GM21360 (cell line): ENCODE data around the gene NEUROD6.

Experiments used
- ATAC-seq: cut with Tn5 transposase; IDR thresholded peaks from one replicate; pipeline ENCODE4 v1.9.1; 2021; ENCODE audit warnings: mild to moderate bottlenecking, moderate library complexity; ENCODE audit not compliant: unreplicated experiment

Gene NEUROD6

DNA sequence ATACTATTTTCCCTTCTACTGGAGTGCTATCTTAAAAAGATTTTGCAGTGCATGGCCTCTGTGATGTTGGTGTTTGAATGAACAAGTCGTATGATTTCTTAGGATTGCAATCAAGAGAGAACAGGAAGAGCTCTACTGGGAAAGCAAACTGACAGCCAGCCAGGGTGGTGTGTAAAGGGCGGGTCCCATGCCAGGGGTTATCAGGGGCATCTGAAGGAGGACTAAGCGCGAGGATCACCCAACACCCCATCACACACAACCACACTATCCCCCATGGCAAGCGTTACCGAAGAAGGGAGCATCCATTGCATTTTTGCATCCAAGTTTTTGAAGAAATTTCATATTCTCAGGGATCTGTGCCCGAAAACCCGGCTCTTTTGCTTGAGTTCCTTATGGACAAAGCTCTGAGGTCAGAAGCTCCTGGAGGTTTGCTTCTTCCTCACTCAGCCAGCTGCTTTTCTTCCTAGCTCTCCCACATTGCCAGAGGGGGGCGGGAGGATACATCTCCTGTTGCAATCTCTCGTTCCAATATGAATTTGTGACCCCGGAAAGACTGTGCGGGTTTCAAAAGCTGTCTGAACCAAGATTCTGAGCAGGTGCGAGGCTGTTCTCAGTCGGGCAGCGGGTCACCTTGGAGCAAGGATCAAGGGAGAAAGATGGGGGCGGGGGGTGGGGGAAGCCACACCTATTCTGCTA is 5.2 kb downstream of the NEUROD6 start:
- no peak for ATAC-seq

DNA sequence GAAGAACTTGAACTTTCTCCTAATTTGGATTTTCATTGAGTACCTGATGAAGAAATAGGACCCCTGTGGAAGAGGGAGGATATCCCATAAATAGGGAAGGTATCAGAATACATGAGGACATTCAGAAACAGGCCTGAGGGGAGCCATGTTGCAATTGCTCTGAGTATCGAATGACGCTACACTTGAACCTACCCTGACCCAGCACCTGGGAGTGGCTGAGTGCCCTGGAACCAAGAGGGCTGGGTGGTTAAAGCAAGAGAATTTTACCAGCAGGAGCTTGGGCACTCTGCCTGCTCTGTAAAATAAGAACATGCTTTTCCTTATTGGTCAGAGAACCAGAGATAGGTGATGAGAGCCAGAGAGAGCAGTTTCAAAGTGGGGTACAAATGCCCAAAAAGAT is 7.2 kb downstream of the NEUROD6 start:
- no peak for ATAC-seq

- no peak for ATAC-seq
These were observed 13.5 kb downstream of the NEUROD6 start for GRCh38 chr7:31327071-31327470.

DNA sequence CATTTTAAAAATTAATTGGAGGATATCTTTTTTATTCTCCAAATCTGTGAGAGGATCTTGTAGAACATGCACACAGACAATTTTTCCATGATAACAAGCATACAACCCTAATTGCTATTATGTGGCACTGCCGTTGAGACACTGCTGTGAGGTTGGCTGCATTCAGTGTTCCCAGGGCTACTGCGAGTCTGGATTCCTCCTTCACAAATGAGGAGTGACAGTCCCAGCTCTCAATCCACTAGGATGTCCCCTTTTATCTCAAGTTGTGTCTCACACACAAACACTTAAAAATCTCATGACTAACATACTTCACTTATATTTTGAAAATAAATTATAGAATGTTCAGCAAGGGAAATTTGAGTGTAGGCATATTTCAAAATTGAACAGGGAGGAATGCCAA is 14.1 kb downstream of the NEUROD6 start:
- ATAC-seq: no peak

DNA sequence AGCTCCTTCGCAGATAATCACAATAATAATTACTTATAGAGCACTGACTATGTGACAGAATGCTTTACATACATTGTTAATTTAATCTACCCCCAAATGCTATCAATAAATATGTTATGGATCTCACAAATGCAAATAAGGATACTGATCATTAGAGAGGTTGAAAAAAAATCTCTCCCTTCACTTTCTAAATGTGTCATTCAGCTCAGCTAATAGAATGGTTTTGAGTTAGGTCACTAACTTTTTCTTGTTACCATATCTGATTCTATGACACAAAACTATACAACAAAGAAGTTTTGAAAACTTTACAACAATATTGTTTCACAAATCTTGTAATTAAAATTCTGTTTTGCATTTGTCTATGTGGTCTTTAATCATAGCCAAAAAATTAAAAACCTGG is 17.4 kb downstream of the NEUROD6 start:
- ATAC-seq: no peak

- no peak for ATAC-seq
These were observed 19.9 kb downstream of the NEUROD6 start for GRCh38 chr7:31320675-31321074.

GRCh38 chr7:31318313-31318712 is 22.2 kb downstream of the NEUROD6 start:
- no peak for ATAC-seq

- ATAC-seq: no peak
These were observed 23.6 kb downstream of the NEUROD6 start for GRCh38 chr7:31316876-31317275.

DNA sequence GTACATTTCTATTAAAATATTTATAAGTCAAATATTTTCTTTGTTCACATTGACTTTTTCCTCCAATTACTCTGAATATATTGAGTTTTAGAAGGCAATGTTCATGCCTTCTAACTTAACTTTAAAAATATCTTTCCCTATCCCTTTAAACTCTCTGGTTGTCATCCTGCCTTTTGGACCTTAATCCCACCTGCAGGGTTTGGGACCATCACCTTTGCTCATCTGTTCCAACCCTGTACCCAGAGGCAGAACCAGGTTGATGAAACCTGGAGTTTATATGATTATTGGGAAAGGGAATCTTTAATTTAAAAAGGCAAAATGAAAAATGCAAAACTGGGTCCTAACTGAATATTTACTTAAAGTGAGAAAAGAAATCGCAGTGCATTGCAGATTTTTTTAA is 24.8 kb downstream of the NEUROD6 start:
- no peak for ATAC-seq

DNA sequence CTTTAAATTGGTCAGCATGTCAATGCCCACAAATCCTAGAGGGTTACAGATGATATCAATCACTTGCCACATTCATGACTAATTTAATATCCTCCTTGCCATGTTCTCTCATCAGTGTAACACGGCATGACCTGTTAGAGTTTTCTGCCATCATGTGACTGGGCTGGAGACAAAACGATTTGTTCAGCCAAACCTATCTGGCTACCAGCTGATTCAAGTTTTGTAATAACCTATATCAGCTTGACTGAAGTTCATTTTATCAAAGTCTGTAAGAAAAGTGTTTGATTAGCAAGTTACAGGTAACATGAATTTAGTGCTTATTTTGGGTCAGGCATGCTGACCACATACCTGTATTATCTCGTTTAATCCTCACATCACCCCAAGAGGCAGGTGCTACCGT is 25.7 kb downstream of the NEUROD6 start:
- ATAC-seq: no peak

DNA sequence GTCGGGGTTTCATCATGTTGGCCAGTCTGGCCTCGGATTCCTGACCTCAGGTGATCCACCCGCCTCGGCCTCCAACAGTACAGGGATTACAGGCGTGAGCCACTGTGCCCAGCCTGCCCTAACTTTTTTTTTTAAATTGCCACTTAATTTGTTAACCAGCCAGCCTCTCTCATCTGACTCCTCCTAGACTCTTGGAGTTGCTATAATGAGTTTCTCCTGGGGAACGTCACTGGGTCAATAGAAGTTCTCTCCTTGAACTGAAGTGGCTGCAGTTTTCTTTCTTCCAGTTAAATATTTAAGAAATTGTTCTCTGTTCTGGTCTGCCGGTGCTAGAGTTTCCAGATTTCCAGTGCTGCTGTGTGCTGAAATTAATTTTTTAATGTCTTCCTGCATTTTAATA is 27.6 kb downstream of the NEUROD6 start:
- no peak for ATAC-seq

DNA sequence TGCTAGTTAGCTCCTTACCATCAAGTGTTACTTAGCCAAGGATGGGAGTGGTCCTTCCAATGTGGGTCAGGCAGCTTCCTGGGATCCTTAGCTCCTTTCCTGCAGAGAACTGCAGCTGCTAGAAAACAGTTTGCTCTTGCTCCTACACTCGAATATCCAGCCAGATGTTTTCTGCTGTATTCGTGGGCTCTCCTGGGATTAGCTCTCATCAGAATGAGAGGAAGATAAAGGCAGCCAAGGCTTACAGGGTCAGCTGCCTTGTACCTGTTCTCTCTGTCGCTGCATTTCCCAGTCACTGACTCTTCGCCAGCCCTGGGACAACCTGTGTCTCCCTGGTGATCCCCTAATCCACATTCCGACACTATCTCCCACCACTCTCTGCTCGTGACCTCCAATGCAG is 29.0 kb downstream of the NEUROD6 start:
- ATAC-seq: no peak

- no peak for ATAC-seq
These were observed 30.1 kb downstream of the NEUROD6 start for GRCh38 chr7:31310321-31310935.

GRCh38 chr7:31309407-31309806 is 31.1 kb downstream of the NEUROD6 start:
- no peak for ATAC-seq

DNA sequence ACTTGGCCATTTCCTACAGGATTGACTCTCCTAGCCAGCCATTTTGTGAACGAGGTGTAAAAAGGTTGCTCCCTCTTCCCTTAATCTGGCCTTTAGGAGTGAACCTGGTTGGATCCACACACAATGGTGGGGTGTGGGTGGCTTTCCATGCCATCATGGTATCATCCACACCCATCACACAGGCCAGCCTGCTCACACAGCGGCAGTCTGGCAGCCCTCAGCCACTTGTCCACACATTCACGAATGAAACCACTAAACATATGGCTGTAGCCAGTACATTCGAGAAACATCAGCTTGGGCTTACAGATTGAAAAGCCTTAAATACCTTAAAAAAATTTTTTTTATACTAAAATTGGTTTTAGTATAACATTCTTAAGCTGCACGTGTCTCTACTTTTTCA is 31.9 kb downstream of the NEUROD6 start:
- no peak for ATAC-seq

GRCh38 chr7:31307972-31308371 is 32.6 kb downstream of the NEUROD6 start:
- no peak for ATAC-seq

GRCh38 chr7:31305260-31305659 is 35.3 kb downstream of the NEUROD6 start:
- ATAC-seq: no peak

DNA sequence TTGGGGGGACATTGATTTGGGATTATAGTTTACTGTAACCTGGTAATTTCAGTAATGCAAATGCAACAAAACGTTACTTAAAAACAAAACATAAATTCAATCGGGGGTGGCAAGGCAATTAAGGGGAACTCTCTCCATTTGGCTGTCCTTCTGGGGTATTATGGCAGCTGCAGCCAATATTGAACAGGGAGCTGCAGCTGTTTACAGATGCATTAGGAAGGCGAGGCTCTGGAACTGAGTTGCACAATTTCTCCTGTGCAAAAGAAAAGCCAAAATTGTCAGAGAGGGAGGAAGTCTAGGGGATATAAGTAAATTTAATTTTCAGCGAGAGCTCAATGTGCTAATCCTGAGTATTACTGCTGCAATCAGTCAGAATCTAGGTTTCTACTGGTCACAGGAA is 36.1 kb downstream of the NEUROD6 start:
- no peak for ATAC-seq

- ATAC-seq: no peak
These were observed 38.2 kb downstream of the NEUROD6 start for GRCh38 chr7:31302356-31302755.

GRCh38 chr7:31299336-31299735 is 41.2 kb downstream of the NEUROD6 start:
- ATAC-seq: no peak

DNA sequence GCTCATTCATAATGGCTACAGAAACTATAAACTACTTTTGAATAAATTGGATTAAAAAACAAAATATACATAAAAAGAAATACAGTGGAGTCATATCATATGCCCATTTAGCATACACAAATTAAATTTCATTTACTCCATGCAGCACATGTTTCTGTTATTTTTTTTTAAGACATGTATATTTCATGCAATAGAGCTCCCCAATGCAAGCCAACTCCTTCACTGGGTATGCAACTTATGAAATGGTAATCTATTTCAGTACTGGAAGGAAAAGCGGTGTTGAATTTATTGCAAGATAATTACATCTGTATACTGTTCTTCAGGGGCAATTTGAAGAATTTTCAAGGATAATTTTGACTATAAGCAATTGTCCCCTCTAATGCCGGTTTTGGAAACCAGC is 49.9 kb downstream of the NEUROD6 start:
- ATAC-seq: no peak
